ENCODE results near the gene ZNF764. TPM values are rescaled to one million over a fixed set of nuclear protein-coding genes. Genes with fewer than 3 reads are reported as not detected.

The ZNF764 gene
- total RNA-seq, 2 donors from 2014 or later: 19.0 TPM

GRCh38 chr16:30604316-30604947, 46.3 kb upstream of the ZNF764 start:
- H3K9me3 ChIP-seq (ENCODE audit: control insufficient read depth, low read length): peaks cover 7% of the 10 kb centered on the region
- peaks cover 38% of the 10 kb centered on the region for H3K36me3 Mint-ChIP-seq (ENCODE audit: low read depth)
- no peak overlapping the region for H3K27ac Mint-ChIP-seq
- no peaks in the 10 kb centered on the region for H3K4me1 Mint-ChIP-seq
- no peaks in the 10 kb centered on the region for H3K9me3 Mint-ChIP-seq
- H3K4me1 ChIP-seq (ENCODE audit: control insufficient read depth, insufficient read depth, low read length): peaks cover 3% of the 10 kb centered on the region
- 96% methylated on average over 44 to 49 of the region's 49 CpGs for WGBS, 2 experiments (ENCODE audit: insufficient coverage in 1 of 2, insufficient read length in 1 of 2)
- H3K27me3 Mint-ChIP-seq (ENCODE audit: insufficient read depth): no peaks in the 10 kb centered on the region
- no peak overlapping the region for H3K9ac ChIP-seq (ENCODE audit: extremely low read depth, low read length, poor library complexity, severe bottlenecking)
- DNase-seq: no peak
- no peak overlapping the region for H3K4me3 Mint-ChIP-seq
- H3K27me3 ChIP-seq (ENCODE audit: control insufficient read depth, insufficient read depth, low read length, poor library complexity, severe bottlenecking): no peaks in the 10 kb centered on the region
- H3K36me3 ChIP-seq (ENCODE audit: control insufficient read depth, insufficient read depth, low read length): peaks cover 42% of the 10 kb centered on the region
- H3K27ac ChIP-seq (ENCODE audit: low read depth, low read length): no peak overlapping the region
- no peak overlapping the region for H3K4me3 ChIP-seq (ENCODE audit: low read length)
- no peak for TF ChIP-seq CTCF (conservative IDR thresholded peaks at IDR 0.05)

- no peak overlapping the region for H3K4me3 ChIP-seq (ENCODE audit: low read length)
- WGBS, 2 experiments (ENCODE audit: insufficient coverage in 1 of 2, insufficient read length in 1 of 2): 93 to 96% methylated on average over 7 of the region's 7 CpGs
- Mint-ChIP-seq H3K27me3 (ENCODE audit: insufficient read depth) (no peaks in the 10 kb centered on the region), H3K4me3 (no peak overlapping the region), H3K4me1 (no peaks in the 10 kb centered on the region), H3K27ac (no peak overlapping the region), H3K36me3 (ENCODE audit: low read depth) (peaks cover 38% of the 10 kb centered on the region), H3K9me3 (no peaks in the 10 kb centered on the region)
- DNase-seq: no peak
- peaks cover 7% of the 10 kb centered on the region for H3K9me3 ChIP-seq (ENCODE audit: control insufficient read depth, low read length)
- H3K36me3 ChIP-seq (ENCODE audit: control insufficient read depth, insufficient read depth, low read length): peaks cover 42% of the 10 kb centered on the region
- H3K27me3 ChIP-seq (ENCODE audit: control insufficient read depth, insufficient read depth, low read length, poor library complexity, severe bottlenecking): no peaks in the 10 kb centered on the region
- no peak for TF ChIP-seq CTCF (conservative IDR thresholded peaks at IDR 0.05)
- no peak overlapping the region for H3K9ac ChIP-seq (ENCODE audit: extremely low read depth, low read length, poor library complexity, severe bottlenecking)
- H3K4me1 ChIP-seq (ENCODE audit: control insufficient read depth, insufficient read depth, low read length): peaks cover 3% of the 10 kb centered on the region
- no peak overlapping the region for H3K27ac ChIP-seq (ENCODE audit: low read depth, low read length)
These were observed 45.8 kb upstream of the ZNF764 start for GRCh38 chr16:30603945-30604315.

GRCh38 chr16:30602616-30603277, 44.6 kb upstream of the ZNF764 start:
- DNase-seq: no peak
- Histone ChIP-seq H3K27me3 (ENCODE audit: control insufficient read depth, insufficient read depth, low read length, poor library complexity, severe bottlenecking) (no peaks in the 10 kb centered on the region), H3K9ac (ENCODE audit: extremely low read depth, low read length, poor library complexity, severe bottlenecking) (no peak overlapping the region), H3K9me3 (ENCODE audit: control insufficient read depth, low read length) (peaks cover 7% of the 10 kb centered on the region), H3K27ac (ENCODE audit: low read depth, low read length) (peak overlapping the region; percentile 17), H3K4me3 (ENCODE audit: low read length) (no peak overlapping the region), H3K4me1 (ENCODE audit: control insufficient read depth, insufficient read depth, low read length) (no peaks in the 10 kb centered on the region), H3K36me3 (ENCODE audit: control insufficient read depth, insufficient read depth, low read length) (peaks cover 31% of the 10 kb centered on the region)
- Mint-ChIP-seq H3K9me3 (peaks cover 4% of the 10 kb centered on the region), H3K4me3 (no peak overlapping the region), H3K4me1 (no peaks in the 10 kb centered on the region), H3K27me3 (ENCODE audit: insufficient read depth) (no peaks in the 10 kb centered on the region), H3K36me3 (ENCODE audit: low read depth) (peaks cover 33% of the 10 kb centered on the region), H3K27ac (no peak overlapping the region)
- WGBS, 2 experiments (ENCODE audit: insufficient coverage in 1 of 2, insufficient read length in 1 of 2): 90 to 93% methylated on average over 4 of the region's 4 CpGs
- TF ChIP-seq CTCF (conservative IDR thresholded peaks at IDR 0.05): no peak

All from endodermal cell (in vitro differentiated cells).